HG02938 (cell line): ENCODE measurements around the gene PRKCSH.
"Not testable (repeated sequence)": the region's sequence is repeated elsewhere in the genome, so short reads cannot be mapped to it uniquely, and the experiment has no call there.

ENCODE experiments used
- ATAC-seq: cut with Tn5 transposase; IDR thresholded peaks from one replicate; pipeline ENCODE4 v1.9.1; 2021; ENCODE audit warnings: mild to moderate bottlenecking, moderate library complexity; ENCODE audit not compliant: unreplicated experiment

PRKCSH gene

DNA sequence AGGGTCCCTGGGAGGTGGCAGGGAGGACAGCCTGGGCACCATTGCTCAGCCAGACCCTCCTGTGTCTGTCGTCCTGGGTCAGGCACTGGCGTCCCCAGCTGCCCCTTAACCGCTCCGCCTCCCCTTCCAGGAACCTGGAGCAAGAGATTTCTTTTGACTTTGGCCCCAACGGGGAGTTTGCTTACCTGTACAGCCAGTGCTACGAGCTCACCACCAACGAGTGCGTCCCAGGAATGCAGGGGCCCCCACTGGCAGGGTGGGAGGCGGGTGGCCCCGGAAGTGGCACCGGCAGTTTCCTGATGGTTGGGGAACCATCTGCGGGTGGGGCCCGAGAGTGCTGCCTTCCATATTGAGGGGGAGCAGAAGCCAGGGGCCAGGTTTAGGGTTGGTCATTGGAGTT lies 13.0 kb downstream of the PRKCSH start:
- ATAC-seq, result no peak

DNA sequence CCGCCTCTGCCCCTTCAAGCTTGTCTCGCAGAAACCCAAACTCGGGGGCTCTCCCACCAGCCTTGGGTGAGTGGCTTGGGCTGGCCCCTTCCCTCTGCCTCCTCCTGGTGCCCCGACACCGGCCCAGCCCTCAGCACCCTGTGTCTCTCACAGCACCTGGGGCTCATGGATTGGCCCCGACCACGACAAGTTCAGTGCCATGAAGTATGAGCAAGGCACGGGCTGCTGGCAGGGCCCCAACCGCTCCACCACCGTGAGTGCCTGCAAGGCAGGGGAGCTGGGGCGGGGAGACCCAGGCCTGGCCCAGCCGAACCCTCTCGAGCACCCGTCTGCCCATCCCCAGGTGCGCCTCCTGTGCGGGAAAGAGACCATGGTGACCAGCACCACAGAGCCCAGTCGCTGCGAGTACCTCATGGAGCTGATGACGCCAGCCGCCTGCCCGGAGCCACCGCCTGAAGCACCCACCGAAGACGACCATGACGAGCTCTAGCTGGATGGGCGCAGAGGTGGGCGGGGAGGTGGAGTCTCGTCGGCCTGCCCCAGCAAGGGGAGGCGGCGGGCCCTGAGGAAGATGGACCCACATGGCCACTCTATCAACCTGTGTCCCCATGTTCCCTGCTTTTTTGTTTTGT lies 13.6 kb downstream of the PRKCSH start:
- ATAC-seq, result no peak

DNA sequence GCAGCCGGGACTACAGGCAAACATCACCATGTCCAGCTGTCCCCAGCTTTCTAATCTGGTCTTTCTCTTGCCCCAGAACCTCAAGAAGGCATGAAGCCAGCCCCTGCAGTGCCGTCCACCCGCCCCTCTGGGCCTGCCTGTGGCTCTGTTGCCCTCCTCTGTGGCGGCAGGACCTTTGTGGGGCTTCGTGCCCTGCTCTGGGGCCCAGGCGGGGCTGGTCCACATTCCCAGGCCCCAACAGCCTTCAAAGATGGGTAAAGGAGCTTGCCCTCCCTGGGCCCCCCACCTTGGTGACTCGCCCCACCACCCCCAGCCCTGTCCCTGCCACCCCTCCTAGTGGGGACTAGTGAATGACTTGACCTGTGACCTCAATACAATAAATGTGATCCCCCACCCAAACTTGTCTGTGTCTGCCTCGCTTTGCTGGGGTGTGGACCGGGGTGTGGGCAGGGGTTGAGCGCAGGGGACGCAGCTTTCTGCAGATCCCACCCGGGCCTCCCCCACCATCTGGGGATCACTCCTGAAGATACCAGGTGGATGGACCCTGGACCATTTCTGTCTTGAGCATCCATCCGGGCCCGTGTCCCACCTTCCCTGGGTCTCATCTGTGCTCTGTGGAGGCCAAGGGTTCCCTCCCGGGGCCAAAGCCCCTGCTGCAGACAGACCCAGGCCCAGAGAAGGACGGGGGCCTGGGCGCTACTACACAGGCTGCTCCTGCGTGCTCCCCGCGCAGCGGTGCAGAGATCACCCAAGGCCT lies 15.3 kb downstream of the PRKCSH start:
- ATAC-seq, result no peak

DNA sequence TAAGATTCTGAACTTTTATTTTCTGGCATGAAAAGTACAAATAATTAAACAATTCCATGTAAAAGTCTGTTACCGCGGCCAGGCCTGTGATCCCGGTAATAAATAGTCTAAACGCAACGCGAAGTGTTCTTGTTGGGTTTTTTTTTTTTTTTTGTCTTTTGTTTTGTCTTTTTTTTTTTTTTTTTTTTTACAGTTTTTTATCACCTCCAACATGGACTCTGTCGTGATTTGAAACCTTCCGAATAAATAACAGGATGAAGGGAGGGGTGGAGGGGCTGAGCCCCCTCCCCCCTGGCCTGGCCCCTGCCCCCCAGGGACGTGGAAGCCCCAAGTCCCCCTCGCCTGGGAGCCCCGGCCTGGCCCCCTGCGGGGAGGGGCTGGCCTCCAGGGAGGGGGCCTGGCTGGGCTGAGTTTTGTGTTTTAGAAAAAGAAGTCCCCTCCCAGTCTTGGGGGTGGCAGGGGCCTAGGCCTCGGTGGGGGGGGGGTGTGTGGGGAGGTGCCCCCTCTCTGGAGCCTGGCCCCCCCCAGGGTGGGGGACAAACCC lies 16.0 kb downstream of the PRKCSH start:
- no peak for ATAC-seq

DNA sequence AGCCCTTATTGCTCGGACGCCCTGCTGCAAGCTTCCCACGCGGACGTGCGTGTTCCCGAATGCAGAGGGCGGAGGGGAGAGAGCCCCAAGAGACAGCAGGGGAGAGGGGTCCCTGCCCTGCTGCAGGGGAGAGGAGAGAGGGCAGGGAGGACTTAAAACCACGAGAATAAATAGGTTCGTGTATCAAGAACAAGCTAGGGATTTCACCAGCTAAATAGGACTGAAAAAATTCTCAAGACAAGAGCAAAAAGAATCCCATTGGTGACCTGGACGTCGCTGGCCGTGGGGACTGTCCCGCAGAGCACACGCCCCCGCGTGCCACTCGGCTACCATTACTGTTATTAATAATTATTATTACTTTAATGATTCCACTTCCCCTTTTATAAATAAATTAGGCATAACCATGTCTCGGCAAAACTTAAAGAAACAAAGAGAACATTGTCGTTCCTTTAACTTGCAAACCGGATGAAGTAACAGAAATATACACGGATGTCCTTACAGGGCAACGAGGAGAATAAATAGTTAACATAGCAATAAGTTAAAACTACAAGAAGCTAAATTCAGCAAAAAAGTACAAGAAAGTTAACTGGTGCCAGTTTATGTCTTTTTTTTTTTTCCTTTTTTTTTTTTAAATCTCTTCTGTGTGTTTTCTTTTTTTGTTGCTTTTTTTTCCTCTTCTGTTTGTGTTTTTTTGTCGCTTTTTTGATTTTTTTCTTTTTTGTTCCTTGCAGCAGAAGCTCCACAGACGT lies 16.6 kb downstream of the PRKCSH start:
- ATAC-seq, result no peak

DNA sequence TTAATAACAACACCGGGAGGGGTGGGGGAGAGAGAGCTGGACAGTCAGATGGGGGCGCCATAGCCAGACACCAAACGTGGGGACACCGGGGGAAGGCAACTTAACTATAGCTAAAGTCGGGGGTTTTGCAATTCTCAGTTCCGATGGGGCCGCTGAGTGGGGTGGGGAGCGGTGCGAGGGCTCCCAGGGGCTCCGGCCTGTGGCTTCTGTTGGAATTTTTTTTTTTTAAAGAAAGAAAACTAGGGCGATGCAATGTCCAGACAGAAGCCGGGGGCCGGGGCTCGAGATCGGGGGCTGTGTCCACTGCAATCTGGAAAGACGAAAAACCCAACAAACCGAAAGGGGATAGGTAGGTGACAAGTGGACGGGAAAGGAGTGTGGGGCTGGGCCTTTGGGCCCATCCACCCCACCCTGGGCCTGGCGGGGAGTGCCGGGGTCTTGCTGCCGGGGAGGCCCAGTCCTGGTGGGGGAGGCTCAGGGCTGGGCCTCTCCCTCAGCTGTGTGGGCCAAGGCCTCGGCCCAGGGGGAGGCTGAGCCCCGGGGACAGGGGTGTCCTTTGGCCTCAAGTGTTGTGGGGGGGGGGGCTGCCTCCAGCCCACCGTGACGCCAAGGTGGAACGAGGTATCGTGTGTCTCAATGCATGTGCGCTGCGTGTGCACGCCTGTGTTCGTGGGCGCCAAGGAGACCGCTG lies 17.3 kb downstream of the PRKCSH start:
- ATAC-seq, result no peak

DNA sequence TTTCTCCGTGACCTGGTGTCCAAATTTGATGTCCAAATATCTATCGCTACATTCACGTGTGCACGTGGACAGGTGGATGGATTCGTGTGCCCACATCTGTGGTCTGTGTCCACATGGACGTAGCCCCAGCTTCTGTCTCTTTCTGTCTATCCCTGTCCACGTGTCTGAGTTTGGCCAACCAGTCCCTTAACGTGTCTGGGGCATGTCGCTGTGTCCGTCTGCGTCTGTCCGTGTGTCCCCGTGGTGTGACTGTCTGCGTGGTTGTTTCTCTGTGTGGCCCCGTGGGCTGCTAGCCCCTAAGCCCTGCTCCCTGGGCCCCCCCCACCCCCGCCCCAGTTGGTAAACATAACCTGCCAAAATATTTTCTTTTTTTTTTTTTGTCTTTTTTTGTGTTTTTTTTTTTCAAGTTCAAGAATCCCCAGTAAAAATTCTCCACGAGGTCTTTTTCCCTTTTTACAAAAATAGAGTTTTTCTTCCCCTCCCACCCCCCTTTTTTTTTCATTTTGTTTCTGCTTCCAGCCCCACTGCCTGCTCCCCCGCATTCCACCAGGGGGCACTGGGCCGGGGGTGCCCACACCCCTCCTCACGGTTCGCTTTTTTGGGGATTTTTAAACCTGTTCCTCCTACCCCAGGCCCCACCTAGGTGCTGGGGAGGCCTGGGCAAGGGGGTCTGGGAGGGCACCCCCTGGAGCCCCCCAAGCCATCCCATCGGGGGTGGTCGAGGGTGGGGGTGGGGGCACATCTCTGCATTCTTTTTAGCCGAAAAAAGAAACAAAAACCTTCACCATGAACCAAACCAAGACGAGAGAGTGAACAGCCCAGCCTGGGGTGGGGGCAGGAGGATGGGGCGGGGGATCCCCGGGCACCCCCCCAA lies 18.3 kb downstream of the PRKCSH start:
- no peak for ATAC-seq

DNA sequence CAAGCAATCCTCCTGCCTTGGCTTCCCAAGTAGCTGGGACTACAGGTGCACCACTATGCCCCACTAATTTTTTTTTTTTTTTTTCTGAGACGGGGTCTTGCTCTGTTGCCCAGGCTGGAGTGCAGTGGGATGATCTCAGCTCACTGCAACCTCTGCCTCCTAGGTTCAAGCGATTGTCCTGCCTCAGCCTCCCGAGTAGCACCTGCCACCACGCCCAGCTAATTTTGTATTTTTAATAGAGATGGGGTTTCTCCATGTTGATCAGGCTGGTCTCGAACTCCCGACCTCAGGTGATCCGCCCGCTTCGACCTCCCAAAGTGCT lies 19.8 kb downstream of the PRKCSH start:
- not testable (repeated sequence) for ATAC-seq

DNA sequence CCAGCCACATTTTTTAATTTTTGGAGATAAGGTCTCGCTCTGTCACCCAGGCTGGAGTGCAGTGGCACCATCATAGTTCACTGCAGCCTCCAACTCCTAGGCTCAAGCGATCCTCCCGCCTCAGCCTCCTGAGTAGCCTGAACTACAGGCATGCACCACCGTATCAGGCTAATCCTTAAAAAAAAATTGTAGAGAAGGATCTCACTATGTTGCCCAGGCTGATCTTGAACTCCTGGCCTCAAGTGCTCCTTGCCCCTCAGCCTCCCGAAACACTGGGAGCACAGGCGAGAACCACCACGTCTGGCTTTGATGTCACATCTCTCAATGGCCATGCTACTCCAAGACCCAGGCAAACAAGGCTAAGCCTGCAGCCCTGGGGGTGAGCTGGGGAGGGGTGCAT lies 21.2 kb downstream of the PRKCSH start:
- no peak for ATAC-seq

DNA sequence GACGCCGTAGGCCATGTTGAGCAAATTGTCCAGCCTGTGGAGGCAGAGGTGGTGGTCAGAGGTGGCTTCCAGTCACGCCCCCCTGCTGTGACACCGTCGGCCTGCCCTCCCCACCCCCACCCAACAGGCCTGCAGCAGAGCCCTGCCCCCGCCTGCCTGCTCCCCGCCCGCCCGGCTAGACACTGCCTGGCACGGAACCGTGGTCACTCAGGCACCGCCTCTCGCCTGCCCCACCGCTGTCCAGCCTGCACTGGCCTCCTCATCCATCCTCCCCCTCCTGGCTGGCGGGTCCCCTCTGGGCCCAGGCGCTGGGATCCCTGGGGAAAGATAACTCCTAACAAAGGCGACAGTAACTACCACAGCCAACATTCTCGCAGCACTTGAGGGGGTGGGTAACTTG lies 21.7 kb downstream of the PRKCSH start:
- no peak for ATAC-seq

DNA sequence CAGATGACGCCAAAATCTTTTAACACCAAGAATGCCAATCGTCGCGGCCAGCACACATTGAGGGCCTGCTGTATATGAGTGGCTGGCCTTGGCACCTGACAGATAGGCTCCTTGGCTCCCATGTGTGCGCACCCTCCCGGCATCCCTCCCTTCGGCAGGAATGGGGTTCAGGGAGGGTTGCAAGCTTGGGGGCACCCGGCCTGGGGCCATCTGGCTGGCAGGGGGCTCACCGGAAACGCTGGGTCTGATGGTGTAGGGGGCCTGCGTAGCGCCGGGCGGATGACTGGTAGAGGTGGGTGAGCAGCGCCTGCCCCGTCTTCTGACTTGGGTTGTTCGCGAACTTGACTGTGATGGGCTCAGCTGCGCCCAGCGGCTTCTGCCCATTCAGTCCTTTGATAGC lies 22.4 kb downstream of the PRKCSH start:
- ATAC-seq, result no peak

DNA sequence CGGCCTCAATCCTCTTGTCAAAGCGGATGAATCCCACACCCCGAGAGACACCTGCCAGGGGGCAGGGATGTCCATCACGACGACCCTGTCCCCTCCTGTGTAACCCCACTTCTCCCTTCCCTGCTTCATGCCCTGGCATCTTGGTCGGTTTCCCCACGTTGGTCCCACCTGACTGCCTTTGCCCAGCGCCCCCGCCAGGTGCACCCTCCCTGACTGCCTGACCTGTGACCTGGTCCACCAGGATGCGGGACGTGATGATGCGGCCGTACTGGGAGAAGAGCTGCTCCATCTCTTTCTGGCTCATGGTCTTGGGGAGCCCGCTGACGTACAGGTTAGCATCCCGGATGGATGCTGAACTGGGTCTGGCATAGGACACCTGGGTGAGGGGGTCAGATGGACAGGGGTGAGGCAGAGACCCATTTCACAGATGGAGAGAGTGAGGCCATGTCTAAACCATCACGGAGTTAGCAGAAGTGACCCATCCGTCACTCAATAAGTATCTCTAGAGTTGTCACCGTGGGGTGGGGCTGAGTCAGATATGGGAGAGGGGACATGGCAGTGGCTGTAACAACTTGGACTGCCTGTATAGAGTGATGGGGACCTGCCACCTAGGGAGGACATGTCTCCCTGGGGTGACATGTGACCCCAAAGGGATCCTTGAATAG lies 22.9 kb downstream of the PRKCSH start:
- no peak for ATAC-seq

DNA sequence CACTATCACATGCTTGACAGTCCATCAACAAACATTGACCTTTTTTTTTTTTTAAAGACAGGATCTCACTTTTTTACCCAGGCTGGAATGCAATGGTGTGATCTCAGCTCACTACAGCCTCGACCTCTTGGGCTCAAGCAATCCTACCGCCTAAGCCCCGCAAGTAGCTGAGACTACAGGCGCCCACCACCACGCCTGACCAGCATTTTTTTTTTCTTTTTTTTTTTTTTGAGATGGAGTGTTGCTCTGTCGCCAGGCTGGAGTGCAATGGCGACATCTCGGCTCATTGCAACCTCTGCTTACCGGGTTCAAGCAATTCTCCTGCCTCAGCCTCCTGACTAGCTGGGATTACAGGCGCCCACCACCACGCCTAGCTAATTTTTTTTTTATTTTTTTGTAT lies 23.5 kb downstream of the PRKCSH start:
- not testable (repeated sequence) for ATAC-seq

DNA sequence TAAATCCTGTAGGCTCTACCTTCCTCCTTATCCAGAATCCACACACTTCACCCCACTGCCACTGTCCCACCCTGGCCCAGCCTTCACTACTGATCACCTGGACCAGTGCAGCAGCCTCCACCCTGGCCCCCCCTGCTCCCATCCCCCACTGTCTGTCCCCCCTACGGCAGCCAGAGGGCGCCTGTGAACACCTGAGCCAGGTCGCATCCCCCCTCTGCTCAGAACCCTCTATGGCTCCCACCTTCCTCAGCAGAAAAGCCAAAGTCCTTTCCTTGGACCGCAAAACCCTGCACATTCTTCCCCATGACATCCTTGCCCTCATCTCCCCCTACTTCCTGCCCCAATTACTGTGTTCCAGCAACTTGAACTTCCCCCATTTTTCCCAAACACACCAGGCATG lies 24.8 kb downstream of the PRKCSH start:
- no peak for ATAC-seq

DNA sequence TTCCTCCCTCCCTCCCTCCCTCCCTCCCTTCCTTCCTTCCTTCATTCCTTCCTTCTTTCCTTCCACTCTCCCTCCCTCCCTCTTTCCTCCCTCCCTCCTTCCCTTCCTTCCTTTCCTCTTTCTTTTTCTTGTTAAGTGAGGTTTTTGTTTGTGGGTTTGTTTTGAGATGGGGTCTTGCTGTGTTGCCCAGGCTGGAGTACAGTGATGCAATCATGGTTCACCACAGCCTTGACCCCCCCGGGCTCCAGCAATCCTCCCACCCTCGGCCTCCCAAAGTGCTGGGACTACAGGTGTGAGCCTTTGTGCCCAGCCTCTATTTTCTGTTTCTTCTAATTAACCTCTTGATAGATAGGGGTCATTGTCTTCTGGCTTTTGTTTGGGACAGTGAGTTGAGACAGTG lies 26.0 kb downstream of the PRKCSH start:
- no peak for ATAC-seq

DNA sequence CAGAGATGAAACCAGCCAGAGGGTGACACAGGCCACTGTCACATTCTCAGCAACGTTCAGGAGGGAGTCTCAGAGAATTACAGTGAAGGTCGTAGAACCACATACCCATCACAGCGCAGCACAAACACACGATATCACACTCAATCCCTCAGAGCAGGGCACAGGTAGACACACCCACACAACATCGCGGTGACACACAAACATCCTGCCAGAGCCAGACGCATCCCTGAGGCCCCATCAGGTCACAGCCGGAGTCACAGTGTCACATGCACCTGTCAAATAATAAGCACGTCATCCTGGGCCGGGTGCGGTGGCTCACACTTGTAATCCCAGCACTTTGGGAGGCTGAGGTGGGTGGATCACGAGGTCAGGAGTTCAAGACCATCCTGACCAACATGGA lies 28.0 kb downstream of the PRKCSH start:
- no peak for ATAC-seq

DNA sequence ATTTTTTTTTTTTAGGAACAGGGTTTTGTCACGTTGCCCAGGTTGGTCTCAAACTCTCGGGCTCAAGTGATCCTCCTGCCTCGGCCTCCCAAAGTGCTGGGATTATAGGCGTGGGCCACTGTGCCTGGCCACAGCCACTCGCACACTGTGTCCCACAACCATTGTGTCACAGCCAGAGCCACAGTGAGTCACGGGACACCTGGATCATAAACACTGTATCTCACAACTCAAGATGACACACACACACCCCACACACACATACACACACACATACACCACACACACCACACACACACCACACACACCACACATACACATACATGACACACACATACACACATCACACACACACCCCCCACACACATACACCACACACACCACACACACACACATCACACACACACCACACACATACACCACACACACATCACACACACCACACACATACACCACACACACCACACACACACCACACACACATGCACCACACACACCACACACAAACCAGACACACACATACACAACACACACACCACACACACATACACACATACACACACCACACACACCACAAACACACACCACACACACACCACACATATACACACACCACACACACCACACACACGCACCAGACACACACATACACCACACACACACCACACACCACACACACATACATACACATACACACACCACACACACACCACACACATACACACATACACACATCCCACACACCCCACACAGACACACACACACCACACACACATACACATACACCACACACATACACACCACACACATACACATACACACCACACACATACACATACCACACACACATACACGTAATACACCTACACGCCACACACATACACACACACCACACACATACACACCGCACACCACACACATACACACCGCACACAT lies 29.2 kb downstream of the PRKCSH start:
- no peak for ATAC-seq

DNA sequence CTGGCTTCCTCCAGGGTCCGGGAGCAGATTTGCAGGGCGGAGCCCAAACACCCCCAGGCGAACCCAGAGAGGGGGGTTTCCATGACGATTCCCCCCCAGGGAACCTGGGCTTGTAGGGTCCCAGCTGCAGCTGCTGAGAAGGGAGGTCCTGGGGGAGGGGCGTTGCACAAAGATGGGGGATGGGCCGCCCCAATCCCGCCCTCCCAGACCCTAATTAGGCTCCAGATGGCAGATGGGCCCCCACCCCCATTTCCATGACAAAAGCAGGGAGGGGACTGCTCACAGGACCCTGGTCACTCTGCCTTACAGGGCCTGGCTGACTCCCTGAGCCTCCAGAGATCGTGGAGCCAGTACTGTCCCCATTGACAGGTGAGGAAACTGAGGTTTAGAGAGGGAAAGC lies 30.2 kb downstream of the PRKCSH start:
- no peak for ATAC-seq
